DND-41 (cell line): ENCODE data around the gene FAM227B.

Experiments
- CTCF ChIP-seq: IDR thresholded peaks from 2 replicates; pipeline ENCODE4 v1.5.1; 2012; ENCODE audit warnings: borderline replicate concordance, low read length, moderate library complexity, mild to moderate bottlenecking; ENCODE audit not compliant: poor library complexity, severe bottlenecking; ENCODE audit errors: extremely low read depth
- EZH2 ChIP-seq: IDR thresholded peaks from 3 replicates; pipeline ENCODE4 v1.6.1; 2012; ENCODE audit warnings: borderline replicate concordance, low read depth, mild to moderate bottlenecking, moderate library complexity, low read length, inconsistent platforms; ENCODE audit not compliant: severe bottlenecking

- TF ChIP-seq CTCF (no peak), EZH2 (no peak)
Measured at GRCh38 chr15:49624056-49624455, 3.4 kb upstream of the FAM227B start.
